Psoas muscle (tissue), 8 donors: Measurements from ENCODE around the gene LYSMD1. TPM values are rescaled to one million over a fixed set of nuclear protein-coding genes. Genes with fewer than 3 reads are reported as not detected.

ENCODE experiments used
- ATAC-seq, 4 donors: fragments of 200-7000 bp; cut with Tn5 transposase; one replicate each; pipeline ENCODE4 v1.9.1; 2020; ENCODE audit warnings: moderate library complexity in 3 of 4, mild to moderate bottlenecking in 2 of 4
- DNase-seq, 2 donors: peaks; one replicate each; pipeline ENCODE4 v3.0.0-alpha.2; 2020
- H3K27ac ChIP-seq: fragments of 200-600 bp; one replicate; pipeline ENCODE4 v1.8.0; 2022
- H3K27me3 ChIP-seq, 3 donors: fragments of 200-600 bp in 1 of 3; one replicate each; pipeline versions ENCODE4 v1.6.1 to v1.8.0; 2013 to 2022; ENCODE audit warnings: low read length in 2 of 3, mild to moderate bottlenecking in 2 of 3, moderate library complexity in 1 of 3; ENCODE audit not compliant: insufficient read depth in 3 of 3
- H3K36me3 ChIP-seq, 2 donors: fragments of 200-600 bp in 1 of 2; one replicate each; pipeline versions ENCODE4 v1.6.1 to v1.8.0; 2013 to 2022; ENCODE audit warnings: low read depth in 1 of 2, mild to moderate bottlenecking in 1 of 2, moderate library complexity in 1 of 2; ENCODE audit not compliant: insufficient read depth in 1 of 2
- H3K4me1 ChIP-seq: fragments of 200-600 bp; one replicate; pipeline ENCODE4 v1.8.0; 2022
- H3K4me3 ChIP-seq: fragments of 200-600 bp; one replicate; pipeline ENCODE4 v1.8.0; 2022; ENCODE audit warnings: mild to moderate bottlenecking
- H3K9me3 ChIP-seq: fragments of 200-600 bp; one replicate; pipeline ENCODE4 v1.8.0; 2022
- WGBS, 3 donors: extraction: QIAGEN DNeasy Blood & Tissue Kit; methylation state at CpG; one replicate each; pipeline versions ENCODE4 v1.1.6 to v1.1.7; 2013; 5-methylcytosine and 5-hydroxymethylcytosine counted together
- intact Hi-C, 2 donors: fragments of 100-400 bp; cut with DNase I; formaldehyde crosslinking; loops; one replicate each; pipeline versions ENCODE4 v1.11.0 to v1.14.2; 2022
- polyA plus RNA-seq, 3 donors: library from polyadenylated mRNA; stranded (reverse); fragments of 200-250 nt; gene quantifications; one replicate each; pipeline ENCODE4 v1.2.3, GENCODE V29; 2013
- total RNA-seq, 4 donors: library from RNA; stranded (reverse); fragmentation: NEBNext Ultra II Directional in 2 of 4; extraction: Animal tissue kit (Norgen Biotek cat#: 25700) in 2 of 4; gene quantifications; one replicate each; pipeline versions ENCODE4 v1.2.1 to v1.2.4, GENCODE V29; 2021 to 2023
- TF ChIP-seq, protein P1 (sequence below): fragments of 200-600 bp; IDR thresholded peaks from one replicate; pipeline ENCODE4 v1.8.0; 2022; ENCODE audit warnings: antibody characterized with exemption
- donor health status: healthy with polysubstance abuse.
- donor health status: DM: no; HTN: no; CAD: no; lungs with moderate emphysema.
- donor health status: Bipolar disorder and iron deficiency.
- donor health status: healthy.
- donor health status: DM: yes; HTN: yes; CAD: no.
- donor health status: DM: no; HTN: no; CAD: no.
- donor health status: DM: no; HTN: no; CAD: no.
- donor health status: DM: yes; HTN: yes; CAD: no.

LYSMD1 gene
- total and polyA plus RNA-seq, 7 donors = 6.7 to 18.0 (median 12.3) TPM

- TF ChIP-seq, protein P1, sequence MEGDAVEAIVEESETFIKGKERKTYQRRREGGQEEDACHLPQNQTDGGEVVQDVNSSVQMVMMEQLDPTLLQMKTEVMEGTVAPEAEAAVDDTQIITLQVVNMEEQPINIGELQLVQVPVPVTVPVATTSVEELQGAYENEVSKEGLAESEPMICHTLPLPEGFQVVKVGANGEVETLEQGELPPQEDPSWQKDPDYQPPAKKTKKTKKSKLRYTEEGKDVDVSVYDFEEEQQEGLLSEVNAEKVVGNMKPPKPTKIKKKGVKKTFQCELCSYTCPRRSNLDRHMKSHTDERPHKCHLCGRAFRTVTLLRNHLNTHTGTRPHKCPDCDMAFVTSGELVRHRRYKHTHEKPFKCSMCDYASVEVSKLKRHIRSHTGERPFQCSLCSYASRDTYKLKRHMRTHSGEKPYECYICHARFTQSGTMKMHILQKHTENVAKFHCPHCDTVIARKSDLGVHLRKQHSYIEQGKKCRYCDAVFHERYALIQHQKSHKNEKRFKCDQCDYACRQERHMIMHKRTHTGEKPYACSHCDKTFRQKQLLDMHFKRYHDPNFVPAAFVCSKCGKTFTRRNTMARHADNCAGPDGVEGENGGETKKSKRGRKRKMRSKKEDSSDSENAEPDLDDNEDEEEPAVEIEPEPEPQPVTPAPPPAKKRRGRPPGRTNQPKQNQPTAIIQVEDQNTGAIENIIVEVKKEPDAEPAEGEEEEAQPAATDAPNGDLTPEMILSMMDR = no peak
- Histone ChIP-seq H3K27ac (peak overlapping the region; percentile 92), H3K4me3 (peak overlapping the region; percentile 80), H3K4me1 (peaks cover 42% of the 10 kb centered on the region), H3K9me3 (no peaks in the 10 kb centered on the region), H3K27me3 (no peaks in the 10 kb centered on the region), H3K36me3 (peaks cover 5 to 41% of the 10 kb centered on the region in 2 donors)
- intact Hi-C loops = no loop called here
- peak; percentile 52 to 79 for DNase-seq
- ATAC-seq = peak; percentile 11 to 29 (median 18)
- 2 to 3% (median 3%) methylated on average over 14 to 15 of the region's 15 CpGs for WGBS, 3 donors
These were observed 393 bp downstream of the LYSMD1 start for GRCh38 chr1:151165281-151165737.

DNA sequence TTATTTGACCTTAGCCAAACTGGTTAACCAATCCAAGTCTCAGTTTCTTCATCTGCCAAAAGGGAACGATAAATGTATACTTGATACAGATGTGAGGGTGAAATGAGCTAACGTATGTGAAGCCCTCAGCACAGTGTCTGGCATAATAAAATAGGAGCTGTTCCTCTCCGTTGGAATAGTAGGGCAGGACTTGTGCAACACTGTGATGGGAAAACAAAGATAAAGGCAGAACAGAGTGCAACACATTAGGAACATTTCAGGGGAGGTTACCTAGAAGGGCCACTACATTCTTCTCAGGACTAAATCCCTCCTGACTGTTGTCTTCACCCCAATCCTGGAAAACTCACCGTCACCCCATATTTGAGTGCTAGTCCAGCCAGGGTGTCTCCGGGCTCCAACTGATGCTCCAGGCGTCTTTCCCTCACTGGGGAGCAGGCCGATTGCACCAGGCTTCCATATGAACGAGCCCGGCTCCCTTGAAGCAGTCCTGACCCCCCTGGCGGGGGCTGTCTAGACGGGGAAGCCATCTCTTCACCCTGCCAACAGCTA is 896 bp downstream of the LYSMD1 start:
- intact Hi-C loops = no loop called here
- DNase-seq (no peak), ATAC-seq (peak in 3 of 4 donors; percentile 12 to 30 (median 18))
- Histone ChIP-seq H3K27ac (peak overlapping the region; percentile 92), H3K4me1 (peaks cover 37% of the 10 kb centered on the region), H3K27me3 (no peaks in the 10 kb centered on the region), H3K36me3 (peaks cover 6 to 42% of the 10 kb centered on the region in 2 donors), H3K9me3 (no peaks in the 10 kb centered on the region), H3K4me3 (peak overlapping the region; percentile 80)
- TF ChIP-seq, protein P1 = no peak
- WGBS, 3 donors = 11 to 18% (median 12%) methylated on average over 11 of the region's 11 CpGs

DNA sequence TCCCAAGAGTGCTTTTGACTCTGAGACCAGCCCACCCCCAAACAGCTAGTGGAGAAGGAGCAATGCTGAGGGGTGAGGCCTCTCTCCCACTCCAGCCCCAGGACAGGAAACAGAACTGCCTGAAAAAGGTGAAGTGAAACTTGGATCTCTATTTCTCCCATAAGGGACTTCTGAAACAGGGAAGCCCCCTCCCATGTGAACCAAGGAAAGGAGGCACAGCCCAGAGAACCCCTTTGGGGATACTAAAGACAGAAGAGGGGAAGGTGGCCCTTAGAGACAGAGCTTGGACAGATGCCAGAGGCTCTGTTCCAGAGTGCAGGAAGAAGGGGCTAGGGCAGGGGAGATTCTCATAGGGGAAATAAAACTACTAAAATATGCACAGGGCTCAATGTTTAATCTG is 6.3 kb downstream of the LYSMD1 start:
- Histone ChIP-seq H3K27me3 (no peaks in the 10 kb centered on the region), H3K36me3 (peaks cover 6 to 44% of the 10 kb centered on the region in 2 donors), H3K27ac (peak overlapping the region; percentile 32), H3K4me1 (peaks cover 5% of the 10 kb centered on the region), H3K4me3 (no peak overlapping the region), H3K9me3 (no peaks in the 10 kb centered on the region)
- TF ChIP-seq, protein P1 = no peak
- ATAC-seq (no peak), DNase-seq (no peak)
- intact Hi-C loops = loop anchor here (5.0 kb wide), 1 partner anchor 132 kb away; no protein-coding TSS in a partner anchor

GRCh38 chr1:151158751-151159251 is 6.9 kb downstream of the LYSMD1 start:
- Histone ChIP-seq H3K9me3 (no peaks in the 10 kb centered on the region), H3K36me3 (peaks cover 6 to 44% of the 10 kb centered on the region in 2 donors), H3K27me3 (no peaks in the 10 kb centered on the region), H3K4me3 (no peak overlapping the region), H3K27ac (peak overlapping the region; percentile 32), H3K4me1 (no peaks in the 10 kb centered on the region)
- intact Hi-C loops = loop anchor here (5.0 kb wide), 1 partner anchor 132 kb away; no protein-coding TSS in a partner anchor
- TF ChIP-seq, protein P1 = no peak
- ATAC-seq (peak in 3 of 4 donors; percentile 24 to 73 (median 30)), DNase-seq (no peak)
- 73 to 79% (median 73%) methylated on average over 22 of the region's 22 CpGs for WGBS, 3 donors
